HTR-8/SVneo (cell line): ENCODE measurements around the gene PPP1R1C.

Source experiments
- DNase-seq: peaks from one replicate; pipeline ENCODE4 v3.0.0; 2011; ENCODE audit warnings: low spot score, mixed read lengths; ENCODE audit not compliant: insufficient read length
- FAIRE-seq: peaks from 2 replicates; lab custom pipeline; 2011; peaks lifted over from hg19 to GRCh38; lab: Jason Lieb, UNC

Gene PPP1R1C

GRCh38 chr2:182088681-182089320, 103.1 kb downstream of the PPP1R1C start:
- FAIRE-seq (no peak), DNase-seq (no peak)

- DNase-seq, result no peak
- no peak for FAIRE-seq
These were observed 104.8 kb downstream of the PPP1R1C start for GRCh38 chr2:182090486-182090885.

GRCh38 chr2:182097571-182098164, 112.0 kb downstream of the PPP1R1C start:
- no peak for FAIRE-seq
- DNase-seq, result no peak

GRCh38 chr2:182098648-182099047, 113.0 kb downstream of the PPP1R1C start:
- DNase-seq (no peak), FAIRE-seq (no peak)

GRCh38 chr2:182101263-182101662, 115.6 kb downstream of the PPP1R1C start:
- DNase-seq, result no peak
- FAIRE-seq, result no peak

GRCh38 chr2:182103526-182103925, 117.9 kb downstream of the PPP1R1C start:
- DNase-seq (no peak), FAIRE-seq (no peak)

GRCh38 chr2:182110347-182110746, 124.7 kb downstream of the PPP1R1C start:
- FAIRE-seq (no peak), DNase-seq (no peak)

GRCh38 chr2:182113334-182113733, 127.7 kb downstream of the PPP1R1C start:
- FAIRE-seq (no peak), DNase-seq (no peak)

- DNase-seq (no peak), FAIRE-seq (no peak)
These were observed 129.6 kb downstream of the PPP1R1C start for GRCh38 chr2:182115258-182115657.

- no peak for DNase-seq
- FAIRE-seq, result no peak
These were observed 131.1 kb downstream of the PPP1R1C start for GRCh38 chr2:182116774-182117173.

GRCh38 chr2:182117196-182117595, 131.5 kb downstream of the PPP1R1C start:
- no peak for FAIRE-seq
- no peak for DNase-seq

GRCh38 chr2:182128821-182129707, 143.4 kb downstream of the PPP1R1C start:
- DNase-seq (no peak), FAIRE-seq (no peak)

- FAIRE-seq (no peak), DNase-seq (no peak)
These were observed 147.0 kb downstream of the PPP1R1C start for GRCh38 chr2:182132605-182133004.

- no peak for DNase-seq
- no peak for FAIRE-seq
These were observed 147.7 kb downstream of the PPP1R1C start for GRCh38 chr2:182133195-182133891.

- FAIRE-seq, result no peak
- no peak for DNase-seq
These were observed 148.5 kb downstream of the PPP1R1C start for GRCh38 chr2:182134201-182134600.

GRCh38 chr2:182142062-182142461, 156.4 kb downstream of the PPP1R1C start:
- no peak for DNase-seq
- peak; percentile 28 for FAIRE-seq

GRCh38 chr2:182144041-182144775, 158.6 kb downstream of the PPP1R1C start:
- FAIRE-seq, result no peak

GRCh38 chr2:182144776-182145165, 159.1 kb downstream of the PPP1R1C start:
- FAIRE-seq (no peak), DNase-seq (peak; percentile 24)

More at GRCh38 chr2:182144041-182144775, 158.6 kb downstream of the PPP1R1C start:
- DNase-seq, result peak; percentile 25

GRCh38 chr2:182148344-182148743, 162.7 kb downstream of the PPP1R1C start:
- FAIRE-seq, result no peak

GRCh38 chr2:182163878-182164277, 178.2 kb downstream of the PPP1R1C start:
- FAIRE-seq (peak; percentile 23), DNase-seq (no peak)

More at GRCh38 chr2:182148344-182148743, 162.7 kb downstream of the PPP1R1C start:
- no peak for DNase-seq
